ENCODE measurements around the gene EDNRA.

DNA sequence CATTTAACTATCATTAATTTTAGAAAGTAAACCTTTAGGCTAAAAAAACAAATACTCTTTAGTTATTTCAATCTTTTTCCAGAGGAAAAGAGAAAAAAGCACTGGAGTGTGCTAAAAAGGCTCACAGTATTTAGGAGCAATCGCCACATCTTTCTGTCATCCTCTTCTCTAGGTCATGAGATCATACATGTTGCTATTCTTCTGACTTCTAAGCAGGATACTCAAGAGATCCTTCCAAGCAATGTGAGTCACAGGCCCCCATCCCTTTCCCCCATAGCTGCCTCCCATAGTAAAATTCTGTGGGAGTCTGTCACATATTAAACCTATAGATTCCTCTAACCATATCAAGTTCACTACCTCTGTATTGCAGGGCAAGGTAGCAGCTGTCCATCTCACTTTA is 7.7 kb downstream of the EDNRA start:
- no peak for TF ChIP-seq CTCF (IDR thresholded peaks at IDR 0.05)
- no peak for TF ChIP-seq POLR2A (IDR thresholded peaks at IDR 0.05)

Data from heart left ventricle (tissue), 13 donors.